Measurements from ENCODE around the gene ISLR.

ISLR gene

DNA sequence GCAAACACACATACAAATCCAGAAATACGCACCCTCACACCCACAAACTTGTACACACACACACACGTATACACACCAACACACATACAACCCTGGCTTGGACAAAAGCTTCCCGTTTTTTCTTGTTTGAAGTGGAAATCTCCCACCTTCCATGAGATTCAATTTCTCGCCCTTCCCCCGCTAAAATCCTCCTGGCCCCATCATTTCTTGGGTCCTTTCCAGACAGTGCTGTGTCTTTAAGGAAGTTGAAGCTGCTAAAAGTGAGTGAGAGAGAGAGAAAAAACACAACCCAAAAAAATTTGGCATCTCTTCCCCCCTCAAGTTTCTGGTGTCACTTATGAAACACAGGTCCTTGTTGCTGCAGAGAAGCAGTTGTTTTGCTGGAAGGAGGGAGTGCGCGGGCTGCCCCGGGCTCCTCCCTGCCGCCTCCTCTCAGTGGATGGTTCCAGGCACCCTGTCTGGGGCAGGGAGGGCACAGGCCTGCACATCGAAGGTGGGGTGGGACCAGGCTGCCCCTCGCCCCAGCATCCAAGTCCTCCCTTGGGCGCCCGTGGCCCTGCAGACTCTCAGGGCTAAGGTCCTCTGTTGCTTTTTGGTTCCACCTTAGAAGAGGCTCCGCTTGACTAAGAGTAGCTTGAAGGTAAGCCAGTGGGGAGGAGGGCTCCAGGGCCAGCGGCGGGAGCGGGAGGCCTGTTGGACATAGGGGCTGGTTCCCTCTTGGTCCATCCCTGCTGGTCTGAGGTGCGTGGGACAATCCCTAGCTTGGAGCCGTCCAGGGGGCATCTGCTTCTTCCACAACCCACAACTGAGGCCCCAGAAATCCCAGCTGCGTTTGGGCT is at the start of gene ISLR:
ISLR (plus strand) TSS at position 331 of the 839 bp plus-strand sequence. CDS start 1,149 bp downstream, outside the sequence.
- DNase-seq: no peak

- no peak for DNase-seq
Observed at GRCh38 chr15:74124196-74124595, 49.3 kb upstream of the ISLR start.

DNA sequence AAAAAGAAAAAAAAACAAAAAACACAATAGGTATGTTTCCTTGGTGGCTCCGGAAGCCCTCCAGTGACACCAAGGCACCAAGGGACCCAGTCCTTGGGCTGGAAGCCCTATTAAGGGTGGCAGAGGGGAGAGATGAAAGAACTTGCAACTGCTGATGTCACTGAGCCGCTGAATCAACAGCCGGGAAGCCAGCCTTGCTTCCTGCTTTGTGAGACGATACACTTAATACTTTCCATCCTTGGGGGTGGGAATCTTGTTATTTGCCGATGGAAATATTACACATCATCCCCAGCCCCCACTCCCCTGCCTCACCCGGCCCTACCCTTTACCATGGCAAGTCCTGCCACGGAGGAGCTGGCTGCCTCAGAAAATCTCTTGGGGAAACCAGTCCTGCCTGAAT is 48.8 kb upstream of the ISLR start:
- no peak for DNase-seq

DNA sequence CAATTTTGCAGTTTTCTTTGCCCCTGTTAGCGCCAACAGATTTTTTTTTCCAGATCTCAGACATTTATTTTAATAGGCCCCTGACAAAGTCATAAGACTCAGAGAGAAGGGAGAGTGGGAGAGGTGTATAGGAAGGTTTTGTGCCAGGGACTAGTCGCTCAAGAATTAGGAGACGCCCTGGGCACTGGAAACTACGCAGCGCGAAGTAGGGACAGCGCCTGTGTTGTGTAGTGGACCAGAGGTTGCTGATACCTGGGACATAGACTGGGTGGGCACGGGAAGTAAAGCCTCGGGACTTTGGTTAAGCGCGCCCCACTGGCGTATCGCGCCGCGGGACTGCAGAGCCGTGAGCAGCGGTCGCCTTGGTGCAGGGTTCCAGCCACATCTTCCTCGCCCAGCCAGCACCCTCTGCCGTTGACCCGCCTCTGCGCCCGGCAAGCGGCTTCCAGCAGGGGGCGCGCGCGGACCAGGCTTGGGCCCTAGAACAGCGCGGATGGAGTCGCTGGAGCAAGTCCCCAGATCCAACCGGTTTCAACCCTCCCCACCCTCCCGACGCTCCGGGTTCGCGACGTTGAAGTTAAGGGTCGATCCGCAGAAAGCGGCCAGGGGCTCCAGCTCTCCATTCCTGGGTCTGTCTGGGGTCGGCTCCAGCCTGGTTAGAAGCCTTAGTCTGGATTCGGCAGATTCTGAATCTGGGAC is 46.1 kb upstream of the ISLR start:
- DNase-seq: peak; percentile 93

DNA sequence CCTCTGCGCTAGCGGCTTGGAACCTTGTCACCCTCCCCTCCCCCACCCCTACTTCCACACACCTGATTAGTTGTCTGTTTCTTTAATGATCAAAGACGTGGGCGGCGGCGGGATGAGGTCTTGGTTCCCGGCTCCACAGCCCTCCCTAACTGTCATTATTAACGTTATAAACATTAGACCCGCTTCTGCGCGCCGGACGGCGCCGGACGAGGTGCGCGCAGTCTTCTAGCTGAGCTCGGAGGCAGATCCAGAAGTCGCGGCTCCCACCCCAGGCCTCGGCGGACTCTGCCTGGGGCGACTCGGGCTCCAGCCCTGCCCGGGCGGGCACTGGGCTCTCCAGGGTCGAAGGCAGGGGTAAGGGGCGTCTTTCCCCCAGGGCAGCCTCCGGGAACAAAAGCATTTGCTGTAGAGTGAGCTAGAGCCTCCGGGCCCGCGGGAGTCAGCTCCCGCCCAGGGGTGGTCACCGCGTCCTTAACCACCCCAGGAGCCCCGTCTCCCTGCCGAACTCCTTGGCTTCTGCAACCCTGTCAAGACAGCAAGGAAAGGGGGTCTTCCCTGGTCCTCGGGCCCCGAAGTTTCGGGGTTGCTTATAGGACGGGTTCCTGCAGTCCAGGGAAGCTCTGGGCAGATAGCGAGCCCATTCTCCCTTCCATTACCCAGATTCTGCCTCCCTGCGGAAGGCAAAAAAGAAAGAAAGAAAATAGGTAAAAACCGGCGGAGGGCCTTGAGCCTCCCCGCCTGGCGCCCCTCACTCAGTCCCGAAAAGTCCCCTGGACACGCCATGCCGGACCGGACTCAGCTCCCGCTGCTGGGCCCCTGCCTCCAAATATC is 45.3 kb upstream of the ISLR start:
- DNase-seq: no peak

- DNase-seq: no peak
Observed at GRCh38 chr15:74128785-74129585, 44.5 kb upstream of the ISLR start.

DNA sequence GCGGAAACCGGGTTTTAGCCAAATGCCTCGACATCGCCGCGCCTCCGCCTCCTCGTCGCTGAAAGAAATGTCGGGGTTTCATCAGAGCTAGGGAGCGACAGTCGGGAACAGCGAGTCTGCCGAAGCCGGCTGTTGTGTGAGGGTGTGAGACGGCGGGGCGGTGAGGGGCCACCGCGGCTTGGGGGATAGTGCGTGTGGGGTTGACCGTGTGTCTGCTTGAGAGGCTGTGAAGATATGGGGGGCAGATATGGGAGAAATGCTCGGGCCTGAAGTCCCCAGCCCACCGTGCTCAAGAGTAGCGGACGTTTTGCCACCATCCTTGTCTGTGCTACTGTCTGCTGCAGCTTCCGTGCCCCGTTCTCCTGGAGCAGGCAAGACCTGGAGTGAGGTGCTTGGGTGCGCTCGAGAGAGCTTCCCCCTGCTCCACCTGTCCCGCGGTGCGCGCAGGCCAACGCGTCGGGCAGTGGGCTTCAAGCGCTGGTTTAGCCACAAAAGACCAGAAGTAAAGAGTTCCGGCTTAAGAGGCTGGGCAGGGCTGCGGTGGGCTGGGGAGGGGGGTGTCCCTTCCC is 43.8 kb upstream of the ISLR start:
- DNase-seq: no peak

DNA sequence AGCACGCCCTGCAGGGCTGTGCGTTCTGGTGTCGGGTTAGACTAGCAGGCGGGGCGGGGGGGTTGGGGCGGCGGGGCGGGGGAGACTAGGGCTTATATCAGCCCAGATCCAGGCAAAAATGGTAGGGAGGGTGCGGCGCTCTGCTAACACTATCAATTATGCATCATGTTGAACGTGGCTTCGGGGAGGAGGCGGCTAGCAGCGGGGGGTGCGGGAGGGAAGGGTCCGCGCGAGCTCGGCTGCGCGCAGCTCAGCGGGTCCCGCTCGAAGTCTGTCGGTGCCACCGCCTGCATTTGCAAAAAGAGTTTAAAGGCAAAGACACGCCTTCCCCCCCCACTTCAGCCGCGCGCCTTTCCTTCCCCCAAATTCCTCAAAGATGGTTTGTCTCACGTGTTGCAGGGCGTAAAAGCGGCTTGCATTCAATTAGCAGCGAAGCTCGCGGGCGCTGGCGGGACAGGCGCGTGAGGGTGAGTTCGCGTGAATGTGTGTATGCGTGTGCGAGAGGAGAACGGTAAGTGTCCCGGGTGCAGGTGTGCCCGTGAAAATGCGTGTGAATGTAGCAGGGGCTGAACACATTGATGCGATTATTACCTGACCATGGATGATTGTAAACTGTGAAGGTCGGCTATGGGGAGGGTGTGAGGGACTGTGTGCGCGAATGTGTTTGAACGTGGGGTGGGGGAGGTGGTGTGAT is 43.2 kb upstream of the ISLR start, which contains the start of gene ISLR2:
ISLR2 (plus strand) TSS at position 432 of the 694 bp plus-strand sequence. CDS start 2,169 bp downstream, outside the sequence.
- no peak for DNase-seq

DNA sequence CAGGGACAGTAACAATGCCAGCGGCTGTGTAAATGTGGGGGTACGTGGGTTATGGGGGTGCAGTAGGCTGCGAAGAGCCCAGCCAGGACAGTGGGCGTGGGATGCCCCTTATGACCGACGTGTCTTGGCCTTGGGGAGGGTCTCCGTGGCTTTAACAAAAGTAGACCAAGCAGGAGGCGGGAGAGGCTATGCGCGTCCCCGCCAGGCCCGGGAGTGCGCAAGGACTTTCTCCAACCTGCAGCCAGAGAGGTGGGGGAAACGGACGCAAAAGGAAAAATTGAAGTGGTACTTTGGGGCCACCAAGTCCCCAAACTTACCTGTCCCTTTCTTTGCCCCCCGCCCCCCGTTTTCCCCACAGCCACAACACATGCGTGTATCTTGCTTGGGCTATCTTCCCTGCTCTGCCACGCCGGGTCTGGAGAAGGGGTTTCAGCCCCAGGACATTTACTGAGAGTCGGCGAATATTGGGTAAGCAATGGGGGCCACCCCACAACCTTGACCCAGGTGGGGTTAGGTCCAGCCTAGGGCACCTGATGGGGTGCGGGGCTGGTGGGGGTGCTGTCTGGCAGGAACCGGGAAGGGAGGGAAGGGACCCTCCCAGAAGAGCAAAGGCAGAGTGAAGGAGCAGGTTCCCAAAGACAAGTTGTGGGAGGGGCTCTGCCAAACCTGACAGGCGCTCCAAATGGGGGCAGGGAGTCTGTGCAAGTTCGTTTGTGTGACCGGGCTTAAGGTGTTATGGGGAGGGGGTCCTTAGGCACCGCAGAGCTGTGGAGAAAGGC is 42.5 kb upstream of the ISLR start:
- DNase-seq: no peak

GRCh38 chr15:74131628-74132413 is 41.7 kb upstream of the ISLR start:
- no peak for DNase-seq

- no peak for DNase-seq
Observed at GRCh38 chr15:74132681-74133651, 40.5 kb upstream of the ISLR start.

DNA sequence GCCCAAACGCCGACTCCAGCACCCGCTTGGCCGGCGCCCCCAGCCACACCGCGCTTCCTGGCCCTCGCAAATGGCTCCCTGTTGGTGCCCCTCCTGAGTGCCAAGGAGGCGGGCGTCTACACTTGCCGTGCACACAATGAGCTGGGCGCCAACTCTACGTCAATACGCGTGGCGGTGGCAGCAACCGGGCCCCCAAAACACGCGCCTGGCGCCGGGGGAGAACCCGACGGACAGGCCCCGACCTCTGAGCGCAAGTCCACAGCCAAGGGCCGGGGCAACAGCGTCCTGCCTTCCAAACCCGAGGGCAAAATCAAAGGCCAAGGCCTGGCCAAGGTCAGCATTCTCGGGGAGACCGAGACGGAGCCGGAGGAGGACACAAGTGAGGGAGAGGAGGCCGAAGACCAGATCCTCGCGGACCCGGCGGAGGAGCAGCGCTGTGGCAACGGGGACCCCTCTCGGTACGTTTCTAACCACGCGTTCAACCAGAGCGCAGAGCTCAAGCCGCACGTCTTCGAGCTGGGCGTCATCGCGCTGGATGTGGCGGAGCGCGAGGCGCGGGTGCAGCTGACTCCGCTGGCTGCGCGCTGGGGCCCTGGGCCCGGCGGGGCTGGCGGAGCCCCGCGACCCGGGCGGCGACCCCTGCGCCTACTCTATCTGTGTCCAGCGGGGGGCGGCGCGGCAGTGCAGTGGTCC is 39.7 kb upstream of the ISLR start:
- no peak for DNase-seq

DNA sequence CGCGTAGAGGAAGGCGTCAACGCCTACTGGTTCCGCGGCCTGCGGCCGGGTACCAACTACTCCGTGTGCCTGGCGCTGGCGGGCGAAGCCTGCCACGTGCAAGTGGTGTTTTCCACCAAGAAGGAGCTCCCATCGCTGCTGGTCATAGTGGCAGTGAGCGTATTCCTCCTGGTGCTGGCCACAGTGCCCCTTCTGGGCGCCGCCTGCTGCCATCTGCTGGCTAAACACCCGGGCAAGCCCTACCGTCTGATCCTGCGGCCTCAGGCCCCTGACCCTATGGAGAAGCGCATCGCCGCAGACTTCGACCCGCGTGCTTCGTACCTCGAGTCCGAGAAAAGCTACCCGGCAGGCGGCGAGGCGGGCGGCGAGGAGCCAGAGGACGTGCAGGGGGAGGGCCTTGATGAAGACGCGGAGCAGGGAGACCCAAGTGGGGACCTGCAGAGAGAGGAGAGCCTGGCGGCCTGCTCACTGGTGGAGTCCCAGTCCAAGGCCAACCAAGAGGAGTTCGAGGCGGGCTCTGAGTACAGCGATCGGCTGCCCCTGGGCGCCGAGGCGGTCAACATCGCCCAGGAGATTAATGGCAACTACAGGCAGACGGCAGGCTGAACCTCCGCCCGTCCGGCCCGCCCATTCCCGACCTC is 39.0 kb upstream of the ISLR start:
- DNase-seq: no peak

DNA sequence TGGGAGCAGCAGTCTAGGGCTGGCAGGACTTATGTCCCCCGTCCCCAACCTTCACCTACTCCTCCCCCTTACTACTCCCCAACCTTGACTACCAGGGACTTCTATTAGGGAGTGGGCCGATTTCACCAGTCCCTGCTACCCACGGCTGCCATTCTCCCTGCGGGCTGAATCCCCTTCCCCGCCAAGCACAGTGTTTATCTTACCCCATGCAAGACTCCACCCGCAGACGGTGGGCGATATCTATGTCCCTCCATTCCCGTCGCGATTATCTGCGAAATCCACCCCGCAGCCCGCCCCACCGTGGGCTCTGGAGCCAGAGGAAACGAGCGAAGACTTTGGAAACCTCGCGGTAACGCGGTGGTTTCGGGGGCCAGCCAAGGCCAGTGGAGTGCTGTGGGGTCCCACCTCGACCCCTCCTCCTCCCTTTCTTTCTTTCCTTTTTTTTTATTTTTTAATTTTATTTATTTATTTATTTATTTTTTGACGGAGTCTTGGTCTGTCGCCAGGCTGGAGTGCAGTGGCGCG is 38.4 kb upstream of the ISLR start:
- DNase-seq: no peak

GRCh38 chr15:74136540-74136813 is 37.0 kb upstream of the ISLR start:
- DNase-seq: no peak

DNA sequence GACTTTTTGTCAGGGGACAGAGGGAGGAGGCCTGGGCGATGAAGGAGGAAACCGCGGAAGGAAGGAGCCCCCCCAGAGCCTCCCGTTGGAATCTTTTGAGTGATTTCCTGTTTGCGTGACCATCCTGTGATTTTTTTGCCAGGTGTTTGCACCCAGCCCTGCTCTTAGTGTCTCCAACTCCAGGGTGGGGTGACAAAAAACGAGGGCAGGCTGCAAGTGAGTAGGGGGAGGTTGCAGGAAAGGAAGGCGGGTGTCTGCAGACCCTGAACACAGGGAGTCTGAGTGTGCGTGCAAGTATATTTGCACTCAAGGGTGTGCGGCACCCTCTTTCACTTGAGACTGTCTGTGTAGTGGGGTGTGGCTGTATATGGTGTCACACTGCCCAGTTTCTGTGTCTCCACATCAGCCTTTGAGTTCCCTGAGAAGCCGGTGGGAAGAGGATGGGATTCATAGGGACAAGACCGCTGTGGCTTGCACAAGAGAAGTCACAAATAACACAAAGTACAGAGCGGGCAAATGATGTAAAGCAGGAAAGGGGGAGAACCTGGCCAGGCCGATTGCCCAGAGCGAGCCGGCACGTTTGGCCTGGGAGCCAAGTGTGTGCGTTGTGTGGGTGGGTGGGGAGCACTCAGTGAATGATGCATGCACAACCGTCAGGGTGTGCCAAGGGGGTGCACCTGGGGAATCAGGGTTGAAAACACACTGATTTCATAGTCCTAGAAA is 36.5 kb upstream of the ISLR start:
- no peak for DNase-seq

DNA sequence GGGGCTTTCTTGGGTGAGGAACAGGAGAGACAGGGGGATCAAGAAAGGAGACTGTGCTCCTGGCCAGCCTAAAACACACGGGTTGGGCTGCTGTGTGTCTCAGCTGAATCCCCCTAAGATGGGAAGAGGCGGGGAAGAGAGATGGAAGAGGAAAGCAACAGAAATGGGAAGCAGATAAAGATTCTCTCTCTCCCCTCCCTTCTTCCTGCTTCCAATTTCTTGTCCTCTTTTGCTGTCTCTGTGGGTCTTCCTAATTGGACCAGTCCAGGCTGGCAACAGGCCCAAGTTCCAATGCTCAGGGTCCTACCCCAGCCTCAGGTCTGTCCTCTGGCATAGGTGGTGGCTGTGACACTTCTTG is 36.0 kb upstream of the ISLR start:
- DNase-seq: no peak
